A549 (cell line): ENCODE measurements around the gene SCTR. TPM values are rescaled to one million over a fixed set of nuclear protein-coding genes. Genes with fewer than 3 reads are reported as not detected.

Experiments used
- ATAC-seq, 2 experiments: fragments of 200-7000 bp in 1 of 2; fragments of >200 bp in 1 of 2; cut with Nextera tagmentation in 1 of 2; cut with Tn5 transposase in 1 of 2; 3 replicates each; pipeline versions ENCODE4 v1.8.0 to v1.9.1; 2018 to 2020; ENCODE audit warnings: mild to moderate bottlenecking in 1 of 2, moderate library complexity in 1 of 2
- CTCF ChIA-PET: fragments of 300-600 bp; sonication (Branson Sonifier 250); formaldehyde crosslinking; extraction: SDS; loops from one replicate; lab custom pipeline; 2021; ENCODE audit warnings: antibody characterized with exemption, inconsistent platforms; lab: Yijun Ruan, JAX
- POLR2A ChIA-PET: fragments of 350-600 bp; formaldehyde crosslinking; extraction: SDS; loops from one replicate; lab custom pipeline; 2021; ENCODE audit warnings: antibody characterized with exemption, inconsistent platforms; lab: Yijun Ruan, JAX
- DNase-seq, 2 experiments: peaks; one replicate each; pipeline versions ENCODE4 v3.0.0 to v3.0.0-alpha.2; 2011 to 2016; ENCODE audit warnings: low read depth in 1 of 2, low spot score in 1 of 2
- FAIRE-seq: peaks from 2 replicates; lab custom pipeline; 2011; peaks lifted over from hg19 to GRCh38; lab: Jason Lieb, UNC
- H3K27ac ChIP-seq, 2 experiments: fragments of >200 bp; sonication (Bioruptor Twin); formaldehyde crosslinking; 3 replicates each; pipeline ENCODE4 v1.5.1; 2016 to 2017
- H3K4me1 ChIP-seq: fragments of >200 bp; sonication (Bioruptor Twin); formaldehyde crosslinking; 3 replicates; pipeline ENCODE4 v1.6.1; 2016
- H3K4me2 ChIP-seq: fragments of >200 bp; sonication (Bioruptor Twin); formaldehyde crosslinking; 3 replicates; pipeline ENCODE4 v1.6.1; 2016
- H3K4me3 ChIP-seq: fragments of >200 bp; sonication (Bioruptor Twin); formaldehyde crosslinking; 3 replicates; pipeline ENCODE4 v1.5.1; 2016
- H3K9me3 ChIP-seq: fragments of >200 bp; sonication (Bioruptor Twin); formaldehyde crosslinking; 3 replicates; pipeline ENCODE4 v1.6.1; 2016
- CBX2 ChIP-seq: fragments of 200-600 bp; sonication (generic); IDR thresholded peaks from 2 replicates; pipeline ENCODE4 v1.6.1; 2016; ENCODE audit warnings: low read depth, mild to moderate bottlenecking, borderline replicate concordance
- CHD2 ChIP-seq: fragments of 150-350 bp; IDR thresholded peaks from 2 replicates; pipeline ENCODE4 v1.6.1; 2014; ENCODE audit warnings: low read length; ENCODE audit not compliant: partially characterized antibody
- EHF ChIP-seq: fragments of 250-450 bp; sonication (Bioruptor Pico); IDR thresholded peaks from 2 replicates; pipeline ENCODE4 v1.5.0; 2020; ENCODE audit warnings: mild to moderate bottlenecking
- EHMT2 ChIP-seq: fragments of 200-600 bp; sonication (generic); IDR thresholded peaks from 2 replicates; pipeline ENCODE4 v1.6.1; 2016; ENCODE audit warnings: antibody characterized with exemption, low read depth, mild to moderate bottlenecking, moderate library complexity
- EP300 ChIP-seq, 2 experiments: fragments of >200 bp; sonication (Bioruptor Twin); formaldehyde crosslinking; IDR thresholded peaks; 2 replicates in 1 of 2; 3 replicates in 1 of 2; pipeline ENCODE4 v1.6.1; 2016 to 2017
- FOSB ChIP-seq: fragments of 250-450 bp; sonication (Bioruptor Pico); IDR thresholded peaks from 2 replicates; pipeline ENCODE4 v1.5.0; 2020; ENCODE audit warnings: mild to moderate bottlenecking, moderate library complexity
- FOSL2 ChIP-seq, 2 experiments: fragments of 450-650 bp in 1 of 2; fragments of >200 bp in 1 of 2; sonication (Bioruptor Twin) in 1 of 2; formaldehyde crosslinking; IDR thresholded peaks; 2 replicates each; pipeline versions ENCODE4 v1.5.0 to v1.6.1; 2016 to 2020; ENCODE audit warnings: mild to moderate bottlenecking in 1 of 2, moderate library complexity in 1 of 2
- HDAC2 ChIP-seq: fragments of 200-600 bp; sonication (generic); IDR thresholded peaks from 2 replicates; pipeline ENCODE4 v1.6.1; 2016
- HOXA7 ChIP-seq: fragments of 250-450 bp; sonication (Bioruptor Pico); IDR thresholded peaks from 2 replicates; pipeline ENCODE4 v1.5.0; 2020; ENCODE audit warnings: mild to moderate bottlenecking, moderate library complexity
- JUN ChIP-seq, 2 experiments: fragments of >200 bp; sonication (Bioruptor Twin); formaldehyde crosslinking; IDR thresholded peaks; 2 replicates in 1 of 2; 3 replicates in 1 of 2; pipeline ENCODE4 v1.6.1; 2016 to 2017
- JUNB ChIP-seq: fragments of >200 bp; sonication (Bioruptor Twin); formaldehyde crosslinking; IDR thresholded peaks from 2 replicates; pipeline ENCODE4 v1.6.1; 2016
- KDM1A ChIP-seq: fragments of 200-600 bp; sonication (generic); IDR thresholded peaks from 2 replicates; pipeline ENCODE4 v1.6.1; 2016; ENCODE audit warnings: low read depth, mild to moderate bottlenecking
- KDM5A ChIP-seq: fragments of 200-600 bp; sonication (generic); IDR thresholded peaks from 2 replicates; pipeline ENCODE4 v1.6.1; 2016; ENCODE audit warnings: antibody characterized with exemption, mild to moderate bottlenecking
- NFE2L2 ChIP-seq: fragments of 150-350 bp; conservative IDR thresholded peaks from 2 replicates; pipeline ENCODE4 v1.6.1; 2014; ENCODE audit warnings: low read length
- NPAS2 ChIP-seq: fragments of 250-450 bp; sonication (Bioruptor Pico); IDR thresholded peaks from 2 replicates; pipeline ENCODE4 v1.8.0; 2022; ENCODE audit warnings: mild to moderate bottlenecking, moderate library complexity, borderline replicate concordance
- PBX3 ChIP-seq: IDR thresholded peaks from 2 replicates; pipeline ENCODE4 v1.6.1; 2012
- POLR2AphosphoS2 ChIP-seq: conservative IDR thresholded peaks from 2 replicates; pipeline ENCODE4 v1.6.1; 2012; ENCODE audit warnings: low read length, improper control_type of control experiment, inconsistent platforms
- RAD21 ChIP-seq, 2 experiments: fragments of >200 bp in 1 of 2; sonication (Bioruptor Twin) in 1 of 2; formaldehyde crosslinking in 1 of 2; IDR thresholded peaks in 1 of 2; conservative IDR thresholded peaks in 1 of 2; 2 replicates in 1 of 2; 3 replicates in 1 of 2; pipeline ENCODE4 v1.6.1; 2012 to 2018; ENCODE audit warnings: inconsistent platforms in 1 of 2
- RFX5 ChIP-seq: fragments of 450-650 bp; IDR thresholded peaks from 2 replicates; pipeline ENCODE4 v1.7.1; 2014; ENCODE audit warnings: antibody characterized with exemption, mild to moderate bottlenecking, moderate library complexity
- TP53 ChIP-seq: fragments of 250-450 bp; sonication (Bioruptor Pico); IDR thresholded peaks from 2 replicates; pipeline ENCODE4 v1.5.0; 2021; ENCODE audit warnings: mild to moderate bottlenecking, moderate library complexity
- ZFP36 ChIP-seq: fragments of 450-650 bp; IDR thresholded peaks from 2 replicates; pipeline ENCODE4 v1.6.1; 2014; ENCODE audit warnings: borderline replicate concordance; ENCODE audit not compliant: partially characterized antibody
- ZNF302 ChIP-seq: fragments of 250-450 bp; sonication (Bioruptor Pico); IDR thresholded peaks from 2 replicates; pipeline ENCODE4 v1.9.0; 2021; ENCODE audit warnings: inconsistent platforms, mild to moderate bottlenecking, moderate library complexity
- WGBS: methylation state at CpG from one replicate; pipeline ENCODE4 v1.1.6; 2017; ENCODE audit errors: missing lambda C conversion rate; 5-methylcytosine and 5-hydroxymethylcytosine counted together
- polyA plus RNA-seq, 4 experiments: library from polyadenylated mRNA; depleted of rRNA in 3 of 4; stranded (reverse); fragments of >200 nt; fragmentation: RNase III in 1 of 4; extraction: RNeasy Plus Mini Kit Qiagen cat#74134 plus additional on column Dnase treatment in 1 of 4; gene quantifications; 2 replicates in 3 of 4; 3 replicates in 1 of 4; pipeline ENCODE4 v1.2.3, GENCODE V29; 2011 to 2017
- TF ChIP-seq, protein P1 (sequence below): fragments of 200-600 bp; sonication (generic); IDR thresholded peaks from 2 replicates; pipeline ENCODE4 v1.6.1; 2016; ENCODE audit warnings: antibody characterized with exemption, mild to moderate bottlenecking, moderate library complexity
- TF ChIP-seq, protein P2 (sequence below): fragments of >200 bp; sonication (Bioruptor Twin); formaldehyde crosslinking; IDR thresholded peaks from 3 replicates; pipeline ENCODE4 v1.5.1; 2016

The SCTR gene
- polyA plus RNA-seq, 2 of the 4 experiments (the other 2 are of a cell fraction) = not detected

DNA sequence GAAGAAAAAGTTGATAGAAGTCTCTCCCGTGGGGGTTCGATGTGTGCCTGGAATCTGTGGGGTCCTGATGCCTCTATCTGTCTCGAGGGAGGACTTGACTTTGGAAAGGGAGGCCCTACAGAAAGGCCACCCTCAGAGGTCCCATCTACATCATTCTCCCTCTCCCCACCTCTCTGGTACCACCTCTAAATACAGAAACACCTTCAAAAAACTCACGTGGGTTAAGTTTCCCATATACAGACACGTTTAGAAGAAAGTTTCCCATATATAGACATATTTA is 97.9 kb downstream of the SCTR start:
- ChIA-PET POLR2A (no interaction called here), CTCF (no interaction called here)
- peaks cover 51% of the 10 kb centered on the region for H3K4me1 ChIP-seq
- peaks cover 5% of the 10 kb centered on the region for H3K9me3 ChIP-seq
- FAIRE-seq (no peak), DNase-seq (no peak), ATAC-seq (peak in 1 of 2 experiments; percentile 4; a peak in 1 of 6 replicates)
- H3K27ac ChIP-seq = peak overlapping the region; percentile 61 to 72
- TF ChIP-seq HOXA7 = no peak
- TF ChIP-seq RAD21 (conservative IDR thresholded peaks at IDR 0.05 in 1 of 2, IDR thresholded peaks at IDR 0.05 in 1 of 2) = no peak
- TF ChIP-seq CBX2 = no peak
- TF ChIP-seq ZFP36 = no peak
- TF ChIP-seq JUNB = no peak
- TF ChIP-seq PBX3 = no peak
- TF ChIP-seq ZNF302 = no peak
- TF ChIP-seq FOSL2 (IDR thresholded peaks at IDR 0.05) = no peak
- TF ChIP-seq FOSL2 (CRISPR knock-in tag; IDR thresholded peaks at IDR 0.05) = no peak
- TF ChIP-seq NFE2L2 = no peak
- TF ChIP-seq EHF = no peak
- TF ChIP-seq NPAS2 = no peak
- no peak for TF ChIP-seq EP300 (IDR thresholded peaks at IDR 0.05)
- no peak for TF ChIP-seq JUN (IDR thresholded peaks at IDR 0.05)
- WGBS = 15% methylated on average over 5 of the region's 5 CpGs
- H3K4me2 ChIP-seq = peak overlapping the region; percentile 62
- H3K4me3 ChIP-seq = no peak overlapping the region

- ChIA-PET POLR2A (no interaction called here), CTCF (no interaction called here)
- ATAC-seq (peak; percentile 48 to 78; a peak in 4 of 6 replicates), DNase-seq (peak in 1 of 2 experiments; percentile 71), FAIRE-seq (no peak)
- no peak for TF ChIP-seq CHD2
- TF ChIP-seq, protein P1, sequence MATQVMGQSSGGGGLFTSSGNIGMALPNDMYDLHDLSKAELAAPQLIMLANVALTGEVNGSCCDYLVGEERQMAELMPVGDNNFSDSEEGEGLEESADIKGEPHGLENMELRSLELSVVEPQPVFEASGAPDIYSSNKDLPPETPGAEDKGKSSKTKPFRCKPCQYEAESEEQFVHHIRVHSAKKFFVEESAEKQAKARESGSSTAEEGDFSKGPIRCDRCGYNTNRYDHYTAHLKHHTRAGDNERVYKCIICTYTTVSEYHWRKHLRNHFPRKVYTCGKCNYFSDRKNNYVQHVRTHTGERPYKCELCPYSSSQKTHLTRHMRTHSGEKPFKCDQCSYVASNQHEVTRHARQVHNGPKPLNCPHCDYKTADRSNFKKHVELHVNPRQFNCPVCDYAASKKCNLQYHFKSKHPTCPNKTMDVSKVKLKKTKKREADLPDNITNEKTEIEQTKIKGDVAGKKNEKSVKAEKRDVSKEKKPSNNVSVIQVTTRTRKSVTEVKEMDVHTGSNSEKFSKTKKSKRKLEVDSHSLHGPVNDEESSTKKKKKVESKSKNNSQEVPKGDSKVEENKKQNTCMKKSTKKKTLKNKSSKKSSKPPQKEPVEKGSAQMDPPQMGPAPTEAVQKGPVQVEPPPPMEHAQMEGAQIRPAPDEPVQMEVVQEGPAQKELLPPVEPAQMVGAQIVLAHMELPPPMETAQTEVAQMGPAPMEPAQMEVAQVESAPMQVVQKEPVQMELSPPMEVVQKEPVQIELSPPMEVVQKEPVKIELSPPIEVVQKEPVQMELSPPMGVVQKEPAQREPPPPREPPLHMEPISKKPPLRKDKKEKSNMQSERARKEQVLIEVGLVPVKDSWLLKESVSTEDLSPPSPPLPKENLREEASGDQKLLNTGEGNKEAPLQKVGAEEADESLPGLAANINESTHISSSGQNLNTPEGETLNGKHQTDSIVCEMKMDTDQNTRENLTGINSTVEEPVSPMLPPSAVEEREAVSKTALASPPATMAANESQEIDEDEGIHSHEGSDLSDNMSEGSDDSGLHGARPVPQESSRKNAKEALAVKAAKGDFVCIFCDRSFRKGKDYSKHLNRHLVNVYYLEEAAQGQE = no peak
- Histone ChIP-seq H3K27ac (peak overlapping the region; percentile 61 to 72), H3K4me1 (peaks cover 48% of the 10 kb centered on the region), H3K9me3 (peaks cover 10% of the 10 kb centered on the region), H3K4me3 (no peak overlapping the region), H3K4me2 (peak overlapping the region; percentile 62)
- 53% methylated on average over 7 of the region's 7 CpGs for WGBS
Measured at GRCh38 chr2:119425620-119426395, 98.5 kb downstream of the SCTR start.

DNA sequence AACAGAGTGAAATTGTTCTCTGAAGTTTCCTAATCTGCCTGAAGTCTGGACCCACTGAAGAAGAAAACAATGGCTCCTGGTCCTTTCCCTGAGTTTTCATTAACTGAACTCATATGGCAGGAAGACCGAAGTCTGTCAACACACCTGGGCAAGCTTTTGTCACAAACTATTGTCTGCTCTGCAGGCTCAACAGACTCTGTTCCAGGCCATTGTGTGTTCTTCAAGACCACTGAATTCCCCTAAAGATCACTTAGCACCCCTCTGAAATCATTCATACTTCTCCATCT is 99.2 kb downstream of the SCTR start:
- ChIA-PET POLR2A (no interaction called here), CTCF (interaction anchor here (1.5 kb wide), 1 partner anchor 51 kb away, joined by 3 read pairs; no protein-coding TSS in a partner anchor)
- FAIRE-seq (no peak), ATAC-seq (no peak), DNase-seq (no peak)
- Histone ChIP-seq H3K4me3 (no peak overlapping the region), H3K9me3 (peaks cover 11% of the 10 kb centered on the region), H3K4me1 (peaks cover 47% of the 10 kb centered on the region), H3K27ac (peak overlapping the region; percentile 61 to 72; a peak in 2 of 6 replicates), H3K4me2 (no peak overlapping the region; the same call in 2 of the 3 replicates)
- 100% methylated on average over 1 of the region's 1 CpG for WGBS
- TF ChIP-seq FOSL2 (IDR thresholded peaks at IDR 0.05) (no peak), FOSL2 (CRISPR knock-in tag; IDR thresholded peaks at IDR 0.05) (no peak), KDM1A (no peak), EHMT2 (no peak), EP300 (IDR thresholded peaks at IDR 0.05) (no peak), TP53 (CRISPR knock-in tag) (no peak), POLR2AphosphoS2 (no peak), ZNF302 (no peak), HDAC2 (no peak), NPAS2 (no peak), FOSB (CRISPR knock-in tag) (no peak), RFX5 (no peak), KDM5A (no peak)
- TF ChIP-seq, protein P2, sequence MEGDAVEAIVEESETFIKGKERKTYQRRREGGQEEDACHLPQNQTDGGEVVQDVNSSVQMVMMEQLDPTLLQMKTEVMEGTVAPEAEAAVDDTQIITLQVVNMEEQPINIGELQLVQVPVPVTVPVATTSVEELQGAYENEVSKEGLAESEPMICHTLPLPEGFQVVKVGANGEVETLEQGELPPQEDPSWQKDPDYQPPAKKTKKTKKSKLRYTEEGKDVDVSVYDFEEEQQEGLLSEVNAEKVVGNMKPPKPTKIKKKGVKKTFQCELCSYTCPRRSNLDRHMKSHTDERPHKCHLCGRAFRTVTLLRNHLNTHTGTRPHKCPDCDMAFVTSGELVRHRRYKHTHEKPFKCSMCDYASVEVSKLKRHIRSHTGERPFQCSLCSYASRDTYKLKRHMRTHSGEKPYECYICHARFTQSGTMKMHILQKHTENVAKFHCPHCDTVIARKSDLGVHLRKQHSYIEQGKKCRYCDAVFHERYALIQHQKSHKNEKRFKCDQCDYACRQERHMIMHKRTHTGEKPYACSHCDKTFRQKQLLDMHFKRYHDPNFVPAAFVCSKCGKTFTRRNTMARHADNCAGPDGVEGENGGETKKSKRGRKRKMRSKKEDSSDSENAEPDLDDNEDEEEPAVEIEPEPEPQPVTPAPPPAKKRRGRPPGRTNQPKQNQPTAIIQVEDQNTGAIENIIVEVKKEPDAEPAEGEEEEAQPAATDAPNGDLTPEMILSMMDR = no peak
- TF ChIP-seq, protein P1 = no peak
